ENCODE results near the gene TJP3. TPM values are rescaled to one million over a fixed set of nuclear protein-coding genes. Genes with fewer than 3 reads are reported as not detected.

Gene TJP3
- total RNA-seq, 3 donors from 2014 or later (not counting 1 experiment from before 2014, with no cell fraction given) = 1.1 to 2.9 (median 1.3) TPM

GRCh38 chr19:3773814-3774515, 65.8 kb downstream of the TJP3 start:
- WGBS (ENCODE audit: insufficient coverage) = 90% methylated on average over 12 of the region's 12 CpGs
- Mint-ChIP-seq H3K4me1 (peaks cover 0 to 26% of the 10 kb centered on the region in 2 donors), H3K9me3 (no peaks in the 10 kb centered on the region), H3K36me3 (no peaks in the 10 kb centered on the region), H3K27me3 (ENCODE audit: low read depth in 2 of 2) (no peaks in the 10 kb centered on the region), H3K4me3 (no peak overlapping the region), H3K27ac (peak overlapping the region in 1 of 2 donors; percentile 15)
- Histone ChIP-seq H3K4me3 (ENCODE audit: low read length) (no peak overlapping the region), H3K27me3 (ENCODE audit: control insufficient read depth, insufficient read depth, low read length) (no peaks in the 10 kb centered on the region), H3K4me1 (ENCODE audit: control insufficient read depth, insufficient read depth, low read length) (peaks cover 5% of the 10 kb centered on the region), H3K36me3 (ENCODE audit: control insufficient read depth, insufficient read depth, low read length) (peaks cover 19% of the 10 kb centered on the region), H3K9me3 (ENCODE audit: control insufficient read depth, insufficient read depth, low read length) (no peaks in the 10 kb centered on the region), H3K27ac (ENCODE audit: low read length) (no peak overlapping the region)
- ATAC-seq = no peak
- DNase-seq = no peak
- intact Hi-C loops (cut with micrococcal nuclease) = no loop called here
- TF ChIP-seq CTCF (IDR thresholded peaks at IDR 0.05) = no peak

GRCh38 chr19:3774621-3775373, 66.6 kb downstream of the TJP3 start:
- no peak overlapping the region for H3K27ac ChIP-seq (ENCODE audit: low read length)
- H3K27me3 ChIP-seq (ENCODE audit: control insufficient read depth, insufficient read depth, low read length) = no peaks in the 10 kb centered on the region
- H3K4me3 Mint-ChIP-seq = no peak overlapping the region
- DNase-seq (no peak), ATAC-seq (no peak)
- H3K9me3 Mint-ChIP-seq = no peaks in the 10 kb centered on the region
- H3K4me1 ChIP-seq (ENCODE audit: control insufficient read depth, insufficient read depth, low read length) = peaks cover 5% of the 10 kb centered on the region
- H3K9me3 ChIP-seq (ENCODE audit: control insufficient read depth, insufficient read depth, low read length) = no peaks in the 10 kb centered on the region
- peaks cover 0 to 26% of the 10 kb centered on the region in 2 donors for H3K4me1 Mint-ChIP-seq
- no peaks in the 10 kb centered on the region for H3K27me3 Mint-ChIP-seq (ENCODE audit: low read depth in 2 of 2)
- peak overlapping the region in 1 of 2 donors; percentile 15 for H3K27ac Mint-ChIP-seq
- 76% methylated on average over 24 of the region's 25 CpGs for WGBS (ENCODE audit: insufficient coverage)
- peaks cover 22% of the 10 kb centered on the region for H3K36me3 ChIP-seq (ENCODE audit: control insufficient read depth, insufficient read depth, low read length)
- intact Hi-C loops (cut with micrococcal nuclease) = no loop called here
- TF ChIP-seq CTCF (IDR thresholded peaks at IDR 0.05) = no peak
- H3K4me3 ChIP-seq (ENCODE audit: low read length) = no peak overlapping the region
- H3K36me3 Mint-ChIP-seq = no peaks in the 10 kb centered on the region

GRCh38 chr19:3775374-3775711, 67.2 kb downstream of the TJP3 start:
- Mint-ChIP-seq H3K27ac (no peak overlapping the region), H3K27me3 (ENCODE audit: low read depth in 2 of 2) (no peaks in the 10 kb centered on the region), H3K4me1 (peaks cover 0 to 26% of the 10 kb centered on the region in 2 donors), H3K36me3 (no peaks in the 10 kb centered on the region), H3K9me3 (no peaks in the 10 kb centered on the region), H3K4me3 (no peak overlapping the region)
- H3K9me3 ChIP-seq (ENCODE audit: control insufficient read depth, insufficient read depth, low read length) = no peaks in the 10 kb centered on the region
- no peak overlapping the region for H3K27ac ChIP-seq (ENCODE audit: low read length)
- 88% methylated on average over 2 of the region's 2 CpGs for WGBS (ENCODE audit: insufficient coverage)
- intact Hi-C loops (cut with micrococcal nuclease) = no loop called here
- H3K4me3 ChIP-seq (ENCODE audit: low read length) = no peak overlapping the region
- ATAC-seq = no peak
- peaks cover 22% of the 10 kb centered on the region for H3K36me3 ChIP-seq (ENCODE audit: control insufficient read depth, insufficient read depth, low read length)
- no peaks in the 10 kb centered on the region for H3K27me3 ChIP-seq (ENCODE audit: control insufficient read depth, insufficient read depth, low read length)
- TF ChIP-seq CTCF (IDR thresholded peaks at IDR 0.05) = no peak
- peaks cover 5% of the 10 kb centered on the region for H3K4me1 ChIP-seq (ENCODE audit: control insufficient read depth, insufficient read depth, low read length)
- no peak for DNase-seq
